PC-9 (cell line): ENCODE measurements around the gene KIAA0040.

Experiments
- EZH2 ChIP-seq: fragments of 200-600 bp; sonication (generic); IDR thresholded peaks from 2 replicates; pipeline ENCODE4 v1.8.0; 2017; ENCODE audit warnings: antibody characterized with exemption, low read depth
- TF ChIP-seq, protein P1 (sequence below): fragments of 200-600 bp; sonication (generic); conservative IDR thresholded peaks from 2 replicates; pipeline ENCODE4 v1.6.1; 2017; ENCODE audit warnings: mixed run types, antibody characterized with exemption, mild to moderate bottlenecking, moderate library complexity

DNA sequence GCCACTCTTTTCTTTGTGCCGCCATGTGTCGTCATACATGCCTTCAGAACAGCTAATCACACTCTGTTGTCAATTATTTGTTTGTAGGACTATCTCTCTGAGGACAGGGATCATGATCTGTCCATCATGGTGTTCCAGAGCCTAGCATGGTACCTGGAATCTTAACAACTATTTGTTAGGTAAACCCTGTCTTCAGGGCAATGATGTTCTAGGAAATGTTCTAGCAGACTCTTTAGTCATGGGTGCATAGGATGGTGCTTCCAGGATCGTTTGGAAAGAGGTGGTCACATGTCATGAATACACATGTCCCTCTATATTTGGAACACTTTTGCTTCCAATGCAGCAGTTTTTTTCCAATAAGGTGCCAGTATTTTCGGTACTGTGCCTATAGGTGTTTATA is 18.2 kb upstream of the KIAA0040 start:
- TF ChIP-seq, protein P1, sequence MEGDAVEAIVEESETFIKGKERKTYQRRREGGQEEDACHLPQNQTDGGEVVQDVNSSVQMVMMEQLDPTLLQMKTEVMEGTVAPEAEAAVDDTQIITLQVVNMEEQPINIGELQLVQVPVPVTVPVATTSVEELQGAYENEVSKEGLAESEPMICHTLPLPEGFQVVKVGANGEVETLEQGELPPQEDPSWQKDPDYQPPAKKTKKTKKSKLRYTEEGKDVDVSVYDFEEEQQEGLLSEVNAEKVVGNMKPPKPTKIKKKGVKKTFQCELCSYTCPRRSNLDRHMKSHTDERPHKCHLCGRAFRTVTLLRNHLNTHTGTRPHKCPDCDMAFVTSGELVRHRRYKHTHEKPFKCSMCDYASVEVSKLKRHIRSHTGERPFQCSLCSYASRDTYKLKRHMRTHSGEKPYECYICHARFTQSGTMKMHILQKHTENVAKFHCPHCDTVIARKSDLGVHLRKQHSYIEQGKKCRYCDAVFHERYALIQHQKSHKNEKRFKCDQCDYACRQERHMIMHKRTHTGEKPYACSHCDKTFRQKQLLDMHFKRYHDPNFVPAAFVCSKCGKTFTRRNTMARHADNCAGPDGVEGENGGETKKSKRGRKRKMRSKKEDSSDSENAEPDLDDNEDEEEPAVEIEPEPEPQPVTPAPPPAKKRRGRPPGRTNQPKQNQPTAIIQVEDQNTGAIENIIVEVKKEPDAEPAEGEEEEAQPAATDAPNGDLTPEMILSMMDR = no peak
- TF ChIP-seq EZH2 = no peak
